Measurements from ENCODE around the gene ZNF32. TPM values are rescaled to one million over a fixed set of nuclear protein-coding genes. Genes with fewer than 3 reads are reported as not detected.
A peak's percentile ranks its signal among the peaks of the same experiment; 100 is the strongest.

Gene ZNF32
- polyA plus RNA-seq, 1 experiment, result 57.7 TPM

- DNase-seq (ENCODE audit: low read depth, low spot score), result no peak
- H3K27ac ChIP-seq (ENCODE audit: low read depth, low read length), result no peak overlapping the region
- ChIA-PET POLR2A (no interaction called here), CTCF (no interaction called here)
- TF ChIP-seq, protein P1, sequence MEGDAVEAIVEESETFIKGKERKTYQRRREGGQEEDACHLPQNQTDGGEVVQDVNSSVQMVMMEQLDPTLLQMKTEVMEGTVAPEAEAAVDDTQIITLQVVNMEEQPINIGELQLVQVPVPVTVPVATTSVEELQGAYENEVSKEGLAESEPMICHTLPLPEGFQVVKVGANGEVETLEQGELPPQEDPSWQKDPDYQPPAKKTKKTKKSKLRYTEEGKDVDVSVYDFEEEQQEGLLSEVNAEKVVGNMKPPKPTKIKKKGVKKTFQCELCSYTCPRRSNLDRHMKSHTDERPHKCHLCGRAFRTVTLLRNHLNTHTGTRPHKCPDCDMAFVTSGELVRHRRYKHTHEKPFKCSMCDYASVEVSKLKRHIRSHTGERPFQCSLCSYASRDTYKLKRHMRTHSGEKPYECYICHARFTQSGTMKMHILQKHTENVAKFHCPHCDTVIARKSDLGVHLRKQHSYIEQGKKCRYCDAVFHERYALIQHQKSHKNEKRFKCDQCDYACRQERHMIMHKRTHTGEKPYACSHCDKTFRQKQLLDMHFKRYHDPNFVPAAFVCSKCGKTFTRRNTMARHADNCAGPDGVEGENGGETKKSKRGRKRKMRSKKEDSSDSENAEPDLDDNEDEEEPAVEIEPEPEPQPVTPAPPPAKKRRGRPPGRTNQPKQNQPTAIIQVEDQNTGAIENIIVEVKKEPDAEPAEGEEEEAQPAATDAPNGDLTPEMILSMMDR (IDR thresholded peaks at IDR 0.05; ENCODE audit: low read depth, low read length), result no peak
- peaks cover 7% of the 10 kb centered on the region for H3K9me3 ChIP-seq (ENCODE audit: control insufficient read depth, insufficient read depth, low read length)
- peaks cover 7% of the 10 kb centered on the region for H3K27me3 ChIP-seq (ENCODE audit: control insufficient read depth, insufficient read depth, low read length)
- H3K4me3 ChIP-seq (ENCODE audit: low read depth, low read length), result no peak overlapping the region
Observed at GRCh38 chr10:43595739-43596298, 52.9 kb downstream of the ZNF32 start.

DNA sequence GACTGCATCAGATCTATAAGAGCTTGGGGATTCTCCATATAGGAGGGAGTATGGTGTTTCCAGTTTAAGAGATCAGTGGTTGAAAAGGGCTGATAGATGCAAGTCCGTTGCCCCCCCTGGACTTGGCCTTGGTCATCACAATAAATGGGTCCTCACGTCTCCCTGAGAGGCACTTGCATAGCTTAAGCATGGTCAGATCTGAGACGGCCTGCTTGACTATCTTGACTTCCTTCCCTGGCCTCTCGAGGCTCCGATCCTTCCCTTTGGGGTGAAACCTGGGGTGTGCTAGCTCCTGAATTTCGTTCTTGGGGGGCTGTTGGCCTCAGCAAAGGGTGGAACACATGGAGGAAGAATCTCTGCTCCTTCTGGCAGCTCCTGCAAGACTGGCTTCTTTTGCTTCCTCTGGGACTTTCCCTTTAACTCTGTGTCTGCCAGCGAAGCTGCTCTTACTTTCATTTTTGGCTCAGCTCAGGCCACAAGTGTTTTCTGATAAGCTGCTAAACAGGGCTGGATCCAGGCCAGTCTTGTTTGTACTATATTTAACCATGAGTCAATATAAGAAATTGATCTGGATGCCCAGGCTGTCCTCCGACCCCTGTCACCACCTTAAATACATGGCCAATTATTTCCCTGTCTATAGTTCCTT lies 53.6 kb downstream of the ZNF32 start:
- TF ChIP-seq, protein P1 (IDR thresholded peaks at IDR 0.05; ENCODE audit: low read depth, low read length), result no peak
- Histone ChIP-seq H3K27me3 (ENCODE audit: control insufficient read depth, insufficient read depth, low read length) (peaks cover 7% of the 10 kb centered on the region), H3K9me3 (ENCODE audit: control insufficient read depth, insufficient read depth, low read length) (peaks cover 7% of the 10 kb centered on the region), H3K27ac (ENCODE audit: low read depth, low read length) (peak overlapping the region; percentile 2), H3K4me3 (ENCODE audit: low read depth, low read length) (peak overlapping the region; percentile 41; the same call in 1 of the 2 replicates)
- ChIA-PET CTCF (no interaction called here), POLR2A (no interaction called here)
- DNase-seq (ENCODE audit: low read depth, low spot score), result no peak

Other genes starting within 250 kb of the ZNF32 start
- 160 and 178 TPM in 2 replicates for gene HNRNPF, start 239.7 kb downstream of the ZNF32 start, polyA plus RNA-seq (2011; rRNA removed)
- 3.2 and 4.4 TPM in 2 replicates for gene ZNF487, start 211.8 kb downstream of the ZNF32 start, polyA plus RNA-seq (2011; rRNA removed)
- 6.4 and 6.9 TPM in 2 replicates for gene ZNF239, start 74.3 kb downstream of the ZNF32 start, polyA plus RNA-seq (2011; rRNA removed)
- 0.76 and 1.2 TPM in 2 replicates for gene ZNF485, start 42.4 kb downstream of the ZNF32 start, polyA plus RNA-seq (2011; rRNA removed)